ENCODE measurements around the gene NOP56. TPM values are rescaled to one million over a fixed set of nuclear protein-coding genes. Genes with fewer than 3 reads are reported as not detected.

The NOP56 gene
- polyA plus RNA-seq, 1 donor (not counting 4 experiments of a cell fraction or from before 2014, with no cell fraction given) = 242 TPM

- DNase-seq (ENCODE audit: low read depth, low spot score) (no peak), FAIRE-seq (no peak)
- Histone ChIP-seq H3K79me2 (ENCODE audit: control insufficient read depth, insufficient read depth, low read length) (no peaks in the 10 kb centered on the region), H3K27me3 (ENCODE audit: control insufficient read depth, extremely low read depth, insufficient read depth, low read length) (peaks cover 33% of the 10 kb centered on the region), H3K9ac (ENCODE audit: control insufficient read depth, extremely low read depth, insufficient read depth, low read length) (no peak overlapping the region), H3K4me3 (ENCODE audit: control insufficient read depth in 2 of 3, extremely low read depth in 1 of 3, insufficient read depth in 2 of 3, low read depth in 1 of 3, low read length in 3 of 3) (no peak overlapping the region), H2AFZ (ENCODE audit: control insufficient read depth, low read length) (no peak overlapping the region), H3K27ac (ENCODE audit: control insufficient read depth, insufficient read depth, low read length) (no peak overlapping the region), H3K36me3 (ENCODE audit: control insufficient read depth in 2 of 2, extremely low read depth in 1 of 2, insufficient read depth in 2 of 2, low read length in 2 of 2) (no peaks in the 10 kb centered on the region), H3K4me2 (ENCODE audit: control insufficient read depth, extremely low read depth, insufficient read depth, low read depth, low read length) (no peak overlapping the region), H3K9me1 (ENCODE audit: control insufficient read depth, extremely low read depth, insufficient read depth, low read length) (no peaks in the 10 kb centered on the region), H3K9me3 (ENCODE audit: control insufficient read depth, low read depth, low read length) (no peaks in the 10 kb centered on the region), H3K4me1 (ENCODE audit: control insufficient read depth, extremely low read depth, insufficient read depth, low read length) (no peaks in the 10 kb centered on the region), H4K20me1 (ENCODE audit: control insufficient read depth, extremely low read depth, insufficient read depth, low read length) (peaks cover 2% of the 10 kb centered on the region)
- dilution Hi-C loops (cut with MboI; ENCODE audit: extremely low pct_ligation_motif_present, low sequenced_read_pairs) = no loop called here
- TF ChIP-seq EZH2 (IDR thresholded peaks at IDR 0.05; ENCODE audit: low read length) = no peak
Measured at GRCh38 chr20:2701671-2702081, 49.2 kb downstream of the NOP56 start.

- no peaks in the 10 kb centered on the region for H3K4me1 ChIP-seq (ENCODE audit: control insufficient read depth, extremely low read depth, insufficient read depth, low read length)
- no peaks in the 10 kb centered on the region for H3K36me3 ChIP-seq (ENCODE audit: control insufficient read depth in 2 of 2, extremely low read depth in 1 of 2, insufficient read depth in 2 of 2, low read length in 2 of 2)
- H3K79me2 ChIP-seq (ENCODE audit: control insufficient read depth, insufficient read depth, low read length) = no peaks in the 10 kb centered on the region
- DNase-seq (ENCODE audit: low read depth, low spot score) (no peak), FAIRE-seq (no peak)
- peaks cover 2% of the 10 kb centered on the region for H4K20me1 ChIP-seq (ENCODE audit: control insufficient read depth, extremely low read depth, insufficient read depth, low read length)
- H3K27me3 ChIP-seq (ENCODE audit: control insufficient read depth, extremely low read depth, insufficient read depth, low read length) = peaks cover 25% of the 10 kb centered on the region
- H3K9ac ChIP-seq (ENCODE audit: control insufficient read depth, extremely low read depth, insufficient read depth, low read length) = no peak overlapping the region
- H3K27ac ChIP-seq (ENCODE audit: control insufficient read depth, insufficient read depth, low read length) = no peak overlapping the region
- H3K4me2 ChIP-seq (ENCODE audit: control insufficient read depth, extremely low read depth, insufficient read depth, low read depth, low read length) = no peak overlapping the region
- no peaks in the 10 kb centered on the region for H3K9me1 ChIP-seq (ENCODE audit: control insufficient read depth, extremely low read depth, insufficient read depth, low read length)
- dilution Hi-C loops (cut with MboI; ENCODE audit: extremely low pct_ligation_motif_present, low sequenced_read_pairs) = no loop called here
- no peaks in the 10 kb centered on the region for H3K9me3 ChIP-seq (ENCODE audit: control insufficient read depth, low read depth, low read length)
- H2AFZ ChIP-seq (ENCODE audit: control insufficient read depth, low read length) = no peak overlapping the region
- H3K4me3 ChIP-seq (ENCODE audit: control insufficient read depth in 2 of 3, extremely low read depth in 1 of 3, insufficient read depth in 2 of 3, low read depth in 1 of 3, low read length in 3 of 3) = no peak overlapping the region
- TF ChIP-seq CTCF (optimal IDR thresholded peaks at IDR 0.05 in 1 of 3, IDR thresholded peaks at IDR 0.05 in 1 of 3, conservative IDR thresholded peaks at IDR 0.05 in 1 of 3; ENCODE audit: extremely low read depth in 1 of 3, insufficient read depth in 2 of 3, low read length in 3 of 3) (no peak), EZH2 (IDR thresholded peaks at IDR 0.05; ENCODE audit: low read length) (no peak)
Measured at GRCh38 chr20:2703716-2704475, 51.5 kb downstream of the NOP56 start.
